Mucosa of rectum (tissue), 2 donors: ENCODE data around the gene CCDC15.
"Not testable (repeated sequence)": the region's sequence is repeated elsewhere in the genome, so short reads cannot be mapped to it uniquely, and the experiment has no call there.

Experiments
- H3K27ac ChIP-seq, 2 donors: one replicate each; pipeline ENCODE4 v1.7.0; 2013; ENCODE audit warnings: inconsistent platforms in 2 of 2, low read depth in 2 of 2, low read length in 2 of 2
- H3K27me3 ChIP-seq, 2 donors: one replicate each; pipeline ENCODE4 v1.7.0; 2013; ENCODE audit warnings: low read length in 2 of 2; ENCODE audit not compliant: control insufficient read depth in 2 of 2, insufficient read depth in 2 of 2
- H3K36me3 ChIP-seq, 2 donors: one replicate each; pipeline ENCODE4 v1.7.0; 2013; ENCODE audit warnings: low read length in 2 of 2; ENCODE audit not compliant: control insufficient read depth in 2 of 2, insufficient read depth in 2 of 2
- H3K4me1 ChIP-seq, 2 donors: one replicate each; pipeline ENCODE4 v1.7.0; 2013; ENCODE audit warnings: low read length in 2 of 2, mild to moderate bottlenecking in 1 of 2; ENCODE audit not compliant: control insufficient read depth in 2 of 2, insufficient read depth in 2 of 2
- H3K4me3 ChIP-seq, 2 donors: one replicate each; pipeline ENCODE4 v1.7.0; 2013; ENCODE audit warnings: low read length in 2 of 2
- H3K9ac ChIP-seq, 2 donors: one replicate each; pipeline ENCODE4 v1.7.0; 2013; ENCODE audit warnings: low read length in 2 of 2, low read depth in 1 of 2, mild to moderate bottlenecking in 1 of 2
- H3K9me3 ChIP-seq, 2 donors: one replicate each; pipeline ENCODE4 v1.7.0; 2013; ENCODE audit warnings: low read length in 2 of 2; ENCODE audit not compliant: control insufficient read depth in 2 of 2
- donor health status: healthy.
- donor health status: Normal muscosa, but diverticular disease.

Gene CCDC15

GRCh38 chr11:125085301-125086081 is 131.5 kb downstream of the CCDC15 start:
- Histone ChIP-seq H3K9me3 (no peaks in the 10 kb centered on the region), H3K4me1 (no peaks in the 10 kb centered on the region), H3K36me3 (no peaks in the 10 kb centered on the region), H3K27me3 (no peaks in the 10 kb centered on the region), H3K27ac (no peak overlapping the region), H3K4me3 (no peak overlapping the region), H3K9ac (no peak overlapping the region)

DNA sequence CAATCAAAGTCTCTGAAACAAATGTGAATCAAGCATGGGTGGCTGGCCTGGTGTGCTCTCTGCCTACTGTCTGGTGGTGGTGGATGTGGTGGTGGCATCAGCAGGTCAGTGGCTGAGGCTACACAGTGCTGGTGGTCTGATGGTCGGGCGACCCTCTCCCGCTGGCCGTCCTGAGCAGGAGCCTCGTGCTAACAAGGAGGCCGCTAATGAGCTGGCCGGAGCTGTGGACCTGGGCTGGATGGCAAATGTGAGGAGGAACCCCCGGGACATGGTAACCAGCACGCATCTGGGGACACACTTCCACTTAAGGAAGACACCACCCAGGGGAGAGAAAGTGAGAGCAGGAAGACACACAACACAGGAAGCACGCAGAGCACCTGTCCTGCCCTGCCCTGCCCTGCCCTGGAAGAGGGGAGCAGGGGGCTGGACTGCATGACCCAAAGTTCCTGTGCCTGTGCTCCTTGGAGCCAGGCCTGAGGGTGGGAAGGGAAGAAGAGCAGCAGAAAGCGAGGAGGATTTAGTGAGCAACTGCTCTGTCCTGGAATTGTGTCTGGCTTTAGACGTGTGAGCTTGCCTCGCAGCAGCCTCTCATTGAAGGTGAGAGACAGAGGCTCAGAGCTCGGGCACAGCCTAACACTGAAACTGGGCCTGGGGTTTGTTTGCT is 132.8 kb downstream of the CCDC15 start:
- no peaks in the 10 kb centered on the region for H3K36me3 ChIP-seq

DNA sequence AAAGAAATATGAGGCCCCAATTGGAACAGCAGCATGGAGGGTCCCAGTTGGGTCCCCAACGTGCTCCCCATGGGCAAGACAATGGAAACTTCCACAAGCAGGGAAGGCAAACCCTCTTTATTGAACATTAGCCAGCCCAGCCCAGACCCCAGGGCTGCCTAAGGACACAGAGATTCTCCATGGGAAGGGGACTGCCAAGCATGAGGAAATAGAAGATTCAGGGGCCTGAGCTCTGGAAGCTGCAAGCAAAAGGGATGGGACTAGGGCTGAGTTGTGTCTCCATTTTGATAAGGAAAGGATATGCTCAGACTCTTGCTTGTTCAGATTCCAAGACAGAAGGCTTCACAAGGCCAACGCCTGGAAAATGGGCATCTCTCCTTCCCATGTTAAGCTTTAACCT is 134.1 kb downstream of the CCDC15 start:
- Histone ChIP-seq H3K36me3 (no peaks in the 10 kb centered on the region), H3K4me3 (no peak overlapping the region), H3K27ac (no peak overlapping the region), H3K9ac (no peak overlapping the region), H3K4me1 (no peaks in the 10 kb centered on the region), H3K27me3 (no peaks in the 10 kb centered on the region), H3K9me3 (no peaks in the 10 kb centered on the region)

More for the DNA sequence above, 132.8 kb downstream of the CCDC15 start:
- H3K27me3 ChIP-seq = no peaks in the 10 kb centered on the region
- H3K9me3 ChIP-seq = no peaks in the 10 kb centered on the region
- H3K9ac ChIP-seq = no peak overlapping the region
- no peak overlapping the region for H3K4me3 ChIP-seq
- H3K27ac ChIP-seq = no peak overlapping the region
- H3K4me1 ChIP-seq = no peaks in the 10 kb centered on the region

- no peaks in the 10 kb centered on the region for H3K9me3 ChIP-seq
- no peaks in the 10 kb centered on the region for H3K4me1 ChIP-seq
- no peak overlapping the region for H3K9ac ChIP-seq
- no peaks in the 10 kb centered on the region for H3K27me3 ChIP-seq
- H3K36me3 ChIP-seq = no peaks in the 10 kb centered on the region
- H3K4me3 ChIP-seq = no peak overlapping the region
- no peak overlapping the region for H3K27ac ChIP-seq
These were observed 134.8 kb downstream of the CCDC15 start for GRCh38 chr11:125088576-125089455.

- not testable (repeated sequence) for H3K9me3 ChIP-seq, H3K27ac ChIP-seq, H3K36me3 ChIP-seq, H3K27me3 ChIP-seq, H3K9ac ChIP-seq, H3K4me3 ChIP-seq, H3K4me1 ChIP-seq
These were observed 135.5 kb downstream of the CCDC15 start for GRCh38 chr11:125089481-125089880.

DNA sequence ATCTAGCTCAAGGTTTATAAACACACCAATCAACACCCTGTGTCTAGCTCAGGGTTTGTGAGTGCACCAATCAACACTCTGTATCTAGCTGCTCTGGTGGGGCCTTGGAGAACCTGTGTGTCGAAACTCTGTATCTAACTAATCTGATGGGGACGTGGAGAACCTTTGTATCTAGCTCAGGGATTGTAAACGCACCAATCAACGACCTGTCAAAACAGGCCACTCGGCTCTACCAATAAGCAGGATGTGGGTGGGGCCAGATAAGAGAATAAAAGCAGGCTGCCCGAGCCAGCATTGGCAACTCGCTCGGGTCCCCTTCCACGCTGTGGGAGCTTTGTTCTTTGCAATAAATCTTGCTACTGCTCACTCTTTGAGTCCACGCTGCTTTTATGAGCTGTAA is 136.1 kb downstream of the CCDC15 start:
- H3K9me3 ChIP-seq, H3K36me3 ChIP-seq, H3K27me3 ChIP-seq, H3K27ac ChIP-seq, H3K9ac ChIP-seq, H3K4me1 ChIP-seq, H3K4me3 ChIP-seq: not testable (repeated sequence)

- no peaks in the 10 kb centered on the region for H3K27me3 ChIP-seq
- no peak overlapping the region for H3K27ac ChIP-seq
- H3K9ac ChIP-seq = no peak overlapping the region
- H3K36me3 ChIP-seq = no peaks in the 10 kb centered on the region
- no peaks in the 10 kb centered on the region for H3K9me3 ChIP-seq
- H3K4me1 ChIP-seq = no peaks in the 10 kb centered on the region
- H3K4me3 ChIP-seq = no peak overlapping the region
These were observed 136.8 kb downstream of the CCDC15 start for GRCh38 chr11:125090816-125091215.
